GM21360 (cell line): ENCODE results near the gene NLGN3.

ENCODE experiments used
- ATAC-seq: cut with Tn5 transposase; IDR thresholded peaks from one replicate; pipeline ENCODE4 v1.9.1; 2021; ENCODE audit warnings: mild to moderate bottlenecking, moderate library complexity; ENCODE audit not compliant: unreplicated experiment

Gene NLGN3

GRCh38 chrX:71118032-71118984, 26.3 kb upstream of the NLGN3 start, which contains the start of gene MED12:
Gene MED12 (plus strand): TSS chrX:71118596. CDS start chrX:71118755, 159 bp downstream.
- ATAC-seq, result peak; percentile 87

- no peak for ATAC-seq
These were observed 25.6 kb upstream of the NLGN3 start for GRCh38 chrX:71118985-71119535.

- no peak for ATAC-seq
These were observed 16.3 kb upstream of the NLGN3 start for GRCh38 chrX:71128166-71128833.

GRCh38 chrX:71128915-71129765, 15.5 kb upstream of the NLGN3 start:
- peak; percentile 68 for ATAC-seq

- ATAC-seq, result no peak
These were observed 13.1 kb upstream of the NLGN3 start for GRCh38 chrX:71131510-71131909.

GRCh38 chrX:71140440-71140839, 4.2 kb upstream of the NLGN3 start:
- no peak for ATAC-seq

GRCh38 chrX:71143508-71143907, 1.1 kb upstream of the NLGN3 start:
- no peak for ATAC-seq

- ATAC-seq, result no peak
These were observed 3.0 kb downstream of the NLGN3 start for GRCh38 chrX:71147496-71148277.

GRCh38 chrX:71148278-71148663, 3.6 kb downstream of the NLGN3 start:
- no peak for ATAC-seq

GRCh38 chrX:71151366-71151765, 6.7 kb downstream of the NLGN3 start:
- ATAC-seq, result no peak

GRCh38 chrX:71154196-71154595, 9.6 kb downstream of the NLGN3 start:
- ATAC-seq, result no peak

GRCh38 chrX:71154641-71155040, 10.0 kb downstream of the NLGN3 start:
- no peak for ATAC-seq

GRCh38 chrX:71158603-71159002, 14.0 kb downstream of the NLGN3 start:
- ATAC-seq, result no peak

GRCh38 chrX:71159335-71159734, 14.7 kb downstream of the NLGN3 start:
- ATAC-seq, result no peak

- ATAC-seq, result no peak
These were observed 15.8 kb downstream of the NLGN3 start for GRCh38 chrX:71160475-71160874.

GRCh38 chrX:71162981-71163380, 18.3 kb downstream of the NLGN3 start:
- no peak for ATAC-seq

- ATAC-seq, result no peak
These were observed 19.4 kb downstream of the NLGN3 start for GRCh38 chrX:71164071-71164470.

GRCh38 chrX:71166461-71166860, 21.8 kb downstream of the NLGN3 start:
- ATAC-seq, result no peak

GRCh38 chrX:71167031-71167781, 22.6 kb downstream of the NLGN3 start:
- ATAC-seq, result no peak
